Urinary bladder (tissue), 4 donors: ENCODE measurements around the gene TMEM183A. TPM values are rescaled to one million over a fixed set of nuclear protein-coding genes. Genes with fewer than 3 reads are reported as not detected.
"Not testable (repeated sequence)": the region's sequence is repeated elsewhere in the genome, so short reads cannot be mapped to it uniquely, and the experiment has no call there.

ENCODE experiments used
- DNase-seq: peaks from one replicate; pipeline ENCODE4 v3.0.0-alpha.2; 2015; ENCODE audit errors: extremely low spot score
- H3K27ac ChIP-seq: one replicate; pipeline ENCODE4 v1.5.1; 2013; ENCODE audit warnings: low read depth, mild to moderate bottlenecking, moderate library complexity
- H3K36me3 ChIP-seq: one replicate; pipeline ENCODE4 v1.6.1; 2013; ENCODE audit warnings: mild to moderate bottlenecking, moderate library complexity; ENCODE audit not compliant: insufficient read depth
- H3K4me1 ChIP-seq: one replicate; pipeline ENCODE4 v1.6.1; 2013; ENCODE audit warnings: mild to moderate bottlenecking, moderate library complexity; ENCODE audit not compliant: insufficient read depth
- H3K4me3 ChIP-seq: one replicate; pipeline ENCODE4 v1.5.1; 2013; ENCODE audit warnings: low read depth, low read length
- WGBS: extraction: QIAGEN DNeasy Blood & Tissue Kit; methylation state at CpG from one replicate; pipeline ENCODE4 v1.1.7; 2013; 5-methylcytosine and 5-hydroxymethylcytosine counted together
- polyA plus RNA-seq: library from polyadenylated mRNA; stranded (reverse); fragments of 200-250 nt; gene quantifications from one replicate; pipeline ENCODE4 v1.2.3, GENCODE V29; 2013
- total RNA-seq: library from RNA; depleted of rRNA; stranded (reverse); fragments of >200 nt; gene quantifications from one replicate; pipeline ENCODE4 v1.2.3, GENCODE V29; 2014
- donor health status: healthy with polysubstance abuse.
- donor health status: healthy.

Gene TMEM183A
- total and polyA plus RNA-seq, 2 donors, result 50.4 to 60.9 TPM

DNA sequence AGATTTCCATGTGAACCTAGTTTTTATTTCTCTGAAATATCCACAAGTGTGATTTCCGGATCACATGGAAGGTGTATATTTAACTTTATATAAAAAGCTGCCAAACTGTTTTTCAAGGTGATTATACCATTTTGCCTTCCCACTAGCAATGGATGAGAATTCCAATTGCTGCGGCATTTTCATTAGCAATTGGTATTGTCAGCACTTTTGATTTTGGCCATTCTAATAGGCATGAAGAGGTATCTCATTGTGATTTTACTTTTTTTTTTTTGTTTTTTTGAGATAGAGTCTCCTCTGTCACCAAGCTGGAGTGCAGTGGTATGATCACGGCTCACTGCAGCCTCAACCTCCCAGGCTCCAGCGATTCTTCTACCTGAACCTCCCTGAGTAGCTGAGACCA, 35.1 kb upstream of the TMEM183A start:
- DNase-seq, result no peak
- Histone ChIP-seq H3K4me1 (no peaks in the 10 kb centered on the region), H3K36me3 (no peaks in the 10 kb centered on the region), H3K27ac (no peak overlapping the region), H3K4me3 (no peak overlapping the region)
- WGBS, result 69% methylated on average over 4 of the region's 4 CpGs

DNA sequence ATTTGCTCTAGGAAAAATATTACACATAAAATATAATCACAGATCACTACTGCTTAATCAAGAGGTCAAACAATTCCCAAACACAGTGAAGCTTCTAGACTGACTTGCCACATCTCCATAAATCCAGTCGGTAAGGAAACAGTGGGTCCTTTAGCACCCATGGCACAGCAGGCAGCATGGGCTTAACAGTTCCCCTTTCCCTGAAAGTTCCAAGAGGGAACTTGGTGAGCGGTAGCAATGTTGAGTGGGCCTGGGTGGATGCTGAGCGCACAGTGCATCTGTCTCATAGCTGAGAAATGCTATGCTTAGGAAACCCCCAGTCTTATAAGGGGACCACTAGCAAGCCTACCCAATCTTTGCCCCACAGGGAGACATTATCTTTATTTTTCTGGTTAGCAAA, 32.3 kb upstream of the TMEM183A start:
- 88% methylated on average over 3 of the region's 3 CpGs for WGBS
- Histone ChIP-seq H3K36me3 (no peaks in the 10 kb centered on the region), H3K4me3 (no peak overlapping the region), H3K4me1 (no peaks in the 10 kb centered on the region), H3K27ac (no peak overlapping the region)
- no peak for DNase-seq

DNA sequence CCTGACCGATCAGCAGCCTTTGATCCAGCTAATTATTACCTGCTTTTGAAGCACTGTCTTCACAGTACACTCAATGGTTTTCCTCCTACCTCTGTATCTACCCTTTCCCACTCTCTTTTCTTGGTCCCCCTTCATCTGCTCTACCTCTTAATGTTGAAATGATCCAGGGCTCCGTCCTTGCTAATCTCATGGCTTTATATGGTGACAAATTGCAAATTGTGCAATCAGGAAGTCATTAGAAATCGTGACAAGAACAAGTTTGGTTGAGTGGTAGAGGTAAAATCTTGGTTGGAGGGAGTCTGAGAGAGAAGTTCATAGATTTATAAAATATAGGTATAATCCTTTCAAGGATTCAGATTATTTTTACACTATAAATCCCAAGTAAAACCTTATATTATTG, 30.5 kb upstream of the TMEM183A start:
- Histone ChIP-seq H3K27ac (no peak overlapping the region), H3K4me3 (no peak overlapping the region), H3K36me3 (no peaks in the 10 kb centered on the region), H3K4me1 (no peaks in the 10 kb centered on the region)
- WGBS, result 31% methylated on average over 3 of the region's 3 CpGs
- no peak for DNase-seq

DNA sequence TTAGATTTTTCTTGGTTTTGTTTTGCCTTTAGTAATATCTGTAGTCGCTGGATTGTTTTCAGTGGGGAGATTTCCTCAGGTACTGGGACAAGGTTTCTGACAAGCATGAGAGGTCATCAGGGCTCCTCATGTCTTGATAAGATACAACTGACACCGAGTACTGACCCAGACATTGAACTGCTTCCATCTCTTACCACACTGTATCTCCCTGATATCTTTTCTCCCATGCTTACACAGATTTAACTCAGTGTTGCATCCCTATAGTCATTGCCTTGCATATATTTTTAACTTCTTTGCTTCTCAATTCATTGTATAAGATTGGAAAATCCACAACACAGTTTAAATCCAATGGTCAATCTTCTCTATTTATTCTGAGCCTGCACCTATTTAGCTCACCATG, 27.7 kb upstream of the TMEM183A start:
- no peak for DNase-seq
- Histone ChIP-seq H3K4me3 (no peak overlapping the region), H3K4me1 (no peaks in the 10 kb centered on the region), H3K27ac (no peak overlapping the region), H3K36me3 (no peaks in the 10 kb centered on the region)
- 79% methylated on average over 2 of the region's 2 CpGs for WGBS

DNA sequence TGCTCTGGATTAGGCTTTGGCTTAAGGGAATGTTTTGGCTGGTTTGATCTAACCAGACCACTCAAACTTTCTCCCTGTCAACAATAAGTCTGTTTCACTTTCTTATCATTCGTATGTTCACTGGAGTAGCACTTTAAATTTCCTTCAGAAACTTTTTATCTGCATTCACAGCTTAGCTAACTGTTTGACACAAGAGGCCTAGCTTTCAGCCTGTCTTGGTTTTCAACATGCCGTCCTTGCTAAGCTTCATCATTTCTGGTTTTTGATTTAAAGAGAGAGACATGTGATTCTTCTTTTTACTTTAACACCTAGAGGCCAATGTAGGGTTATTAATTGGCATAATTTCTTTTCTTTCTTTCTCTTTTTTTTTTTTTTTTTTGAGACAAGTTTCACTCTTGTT, 25.2 kb upstream of the TMEM183A start:
- Histone ChIP-seq H3K27ac (no peak overlapping the region), H3K36me3 (no peaks in the 10 kb centered on the region), H3K4me3 (no peak overlapping the region), H3K4me1 (no peaks in the 10 kb centered on the region)
- DNase-seq, result no peak
- 45% methylated on average over 2 of the region's 2 CpGs for WGBS

DNA sequence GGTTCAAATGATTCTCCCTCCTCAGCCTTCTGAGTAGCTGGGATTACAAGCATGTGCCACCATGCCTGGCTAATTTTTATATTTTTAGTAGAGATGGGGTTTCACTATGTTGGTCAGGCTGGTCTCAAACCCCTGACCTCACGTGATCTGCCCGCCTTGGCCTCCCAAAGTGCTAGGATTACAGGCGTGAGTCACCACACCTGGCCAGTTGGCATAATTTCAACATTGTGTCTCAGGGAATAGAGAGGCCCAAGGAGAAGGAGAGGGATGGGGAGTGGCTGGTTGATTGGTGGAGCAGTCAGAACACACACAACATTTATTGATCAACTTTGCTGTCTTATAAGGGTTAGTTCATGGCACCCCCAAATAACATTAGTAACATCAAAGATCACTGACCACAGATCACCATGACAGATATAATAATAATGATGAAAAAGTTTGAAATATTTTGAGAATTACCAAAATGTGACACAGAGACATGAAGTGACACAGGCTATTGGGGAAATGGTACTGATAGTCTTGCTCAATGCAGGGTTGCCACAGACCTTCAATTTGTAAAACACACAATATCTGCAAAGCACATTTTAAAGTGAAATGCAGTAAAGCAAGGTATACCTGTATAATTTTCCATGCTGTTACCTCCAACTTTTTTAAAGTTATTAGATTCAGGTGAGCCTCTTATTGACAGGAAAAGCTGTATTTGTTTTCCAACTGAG, 24.3 kb upstream of the TMEM183A start:
- 69% methylated on average over 3 of the region's 3 CpGs for WGBS
- Histone ChIP-seq H3K27ac (no peak overlapping the region), H3K4me1 (no peaks in the 10 kb centered on the region), H3K4me3 (no peak overlapping the region), H3K36me3 (no peaks in the 10 kb centered on the region)
- no peak for DNase-seq

DNA sequence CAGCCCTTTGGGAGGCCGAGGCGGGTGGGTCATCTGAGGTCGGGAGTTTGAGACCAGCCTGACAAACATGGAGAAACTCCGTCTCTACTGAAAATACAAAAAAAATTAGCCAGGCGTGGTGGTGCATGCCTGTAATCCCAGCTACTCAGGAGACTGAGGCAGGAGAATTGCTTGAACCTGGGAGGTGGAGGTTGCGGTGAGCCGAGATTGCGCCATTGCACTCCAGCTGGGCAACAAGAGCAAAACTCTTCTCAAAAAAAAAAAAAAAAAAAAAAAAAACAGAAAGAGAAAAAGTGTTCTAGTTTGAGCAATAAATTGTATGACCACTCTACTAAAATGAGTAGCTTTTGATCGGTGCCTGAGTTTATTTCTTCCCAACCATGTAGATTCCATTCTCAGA, 21.1 kb upstream of the TMEM183A start:
- not testable (repeated sequence) for DNase-seq, H3K4me3 ChIP-seq, H3K4me1 ChIP-seq, H3K27ac ChIP-seq, H3K36me3 ChIP-seq
- 82% methylated on average over 9 of the region's 9 CpGs for WGBS

DNA sequence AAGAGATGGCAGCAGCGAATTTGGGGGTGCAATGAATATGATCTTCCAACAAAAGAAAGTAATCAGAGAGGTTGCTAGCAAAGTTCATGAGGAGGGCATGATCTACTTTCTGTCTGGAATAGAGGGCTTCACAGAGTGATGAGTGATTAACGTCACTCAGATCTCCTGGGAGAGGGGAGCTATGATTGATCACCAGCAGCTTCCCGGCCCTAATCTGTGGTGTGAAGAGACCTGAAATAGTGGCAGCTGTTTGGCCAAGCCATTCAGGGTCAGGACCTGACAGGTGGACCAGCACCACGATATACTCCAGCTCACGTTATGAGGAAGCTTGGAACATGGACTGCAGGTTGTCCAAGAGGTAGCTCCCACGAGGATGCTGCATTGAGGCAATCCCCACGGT, 19.9 kb upstream of the TMEM183A start:
- no peak for DNase-seq
- no peak overlapping the region for H3K27ac ChIP-seq
- H3K36me3 ChIP-seq, result no peaks in the 10 kb centered on the region
- no peaks in the 10 kb centered on the region for H3K4me1 ChIP-seq
- WGBS, result 80% methylated on average over 7 of the region's 7 CpGs
- no peak overlapping the region for H3K4me3 ChIP-seq

DNA sequence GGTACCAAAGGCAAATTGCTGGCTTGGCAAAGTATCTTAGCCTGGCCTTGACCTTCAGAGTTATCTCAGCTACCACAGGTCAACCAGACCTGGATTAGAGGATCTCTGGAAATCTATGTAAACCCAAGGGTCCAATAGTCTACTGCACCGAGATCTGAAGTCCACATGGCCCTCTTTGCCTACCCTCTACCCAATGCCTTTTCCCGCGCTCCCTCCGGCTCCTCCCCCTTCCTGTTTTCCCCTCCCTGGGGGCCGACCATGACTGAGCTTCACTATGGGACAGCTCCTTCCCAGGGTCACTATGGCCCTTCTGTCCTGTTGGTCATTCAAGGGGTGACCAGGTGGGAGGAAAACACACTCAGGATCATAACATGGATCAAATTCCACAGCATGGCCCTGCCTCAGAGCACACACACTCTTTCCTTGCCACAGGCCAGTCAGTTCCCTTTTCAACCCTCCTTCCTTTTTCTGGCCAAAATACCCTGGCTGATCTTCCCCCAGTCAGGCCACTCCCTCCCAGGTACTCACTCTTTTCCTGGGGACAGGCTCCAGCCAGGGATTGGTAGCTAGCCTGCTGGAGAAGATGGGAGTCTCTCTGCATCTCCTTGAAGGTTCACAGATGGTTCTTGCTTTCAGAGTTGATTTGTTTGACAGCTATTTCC, 19.1 kb upstream of the TMEM183A start:
- Histone ChIP-seq H3K27ac (no peak overlapping the region), H3K36me3 (no peaks in the 10 kb centered on the region)
- no peak for DNase-seq

DNA sequence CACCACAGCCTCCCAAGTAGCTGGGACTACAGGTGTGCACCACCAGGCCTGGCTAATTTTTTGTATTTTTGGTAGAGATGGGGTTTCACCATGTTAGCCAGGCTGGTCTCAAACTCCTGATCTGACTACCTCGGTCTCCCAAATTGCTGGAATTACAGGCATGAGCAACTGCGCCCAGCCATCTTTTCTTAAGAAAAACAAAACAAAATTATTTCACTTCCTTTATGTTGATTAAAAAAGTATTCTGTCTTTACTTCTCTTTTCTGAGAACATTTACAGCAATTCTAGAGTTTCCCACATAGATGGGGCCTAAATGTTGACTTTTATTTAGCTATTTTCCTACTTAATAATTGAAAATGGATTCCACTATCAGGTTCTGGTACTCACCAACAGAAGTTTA, 17.3 kb upstream of the TMEM183A start:
- DNase-seq, result no peak
- Histone ChIP-seq H3K4me3 (no peak overlapping the region), H3K4me1 (no peaks in the 10 kb centered on the region), H3K27ac (no peak overlapping the region), H3K36me3 (no peaks in the 10 kb centered on the region)
- 87% methylated on average over 2 of the region's 2 CpGs for WGBS

More for the DNA sequence above, 19.1 kb upstream of the TMEM183A start:
- Histone ChIP-seq H3K4me1 (no peaks in the 10 kb centered on the region), H3K4me3 (no peak overlapping the region)
- WGBS, result 66% methylated on average over 5 of the region's 5 CpGs

DNA sequence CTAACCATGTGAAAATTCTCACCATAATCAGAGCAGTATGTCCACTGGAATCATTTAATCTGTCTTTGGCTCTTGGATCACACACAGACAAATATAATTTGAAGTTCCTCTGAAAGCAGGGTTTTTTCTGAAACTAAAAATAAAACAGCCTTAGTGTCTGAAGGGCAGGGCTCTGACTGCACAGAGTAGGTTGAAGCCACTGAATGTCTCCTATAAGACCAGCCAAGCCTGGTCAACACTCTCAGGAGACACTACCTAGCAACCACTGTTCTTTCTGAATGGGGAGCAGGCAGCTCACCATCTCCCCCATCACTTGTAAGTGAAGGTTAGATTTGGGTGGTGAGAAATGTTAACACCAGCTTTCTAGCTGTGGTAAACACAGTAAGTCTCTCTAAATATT, 16.1 kb upstream of the TMEM183A start:
- no peaks in the 10 kb centered on the region for H3K36me3 ChIP-seq
- H3K4me1 ChIP-seq, result no peaks in the 10 kb centered on the region
- no peak overlapping the region for H3K27ac ChIP-seq
- DNase-seq, result no peak
- H3K4me3 ChIP-seq, result no peak overlapping the region

DNA sequence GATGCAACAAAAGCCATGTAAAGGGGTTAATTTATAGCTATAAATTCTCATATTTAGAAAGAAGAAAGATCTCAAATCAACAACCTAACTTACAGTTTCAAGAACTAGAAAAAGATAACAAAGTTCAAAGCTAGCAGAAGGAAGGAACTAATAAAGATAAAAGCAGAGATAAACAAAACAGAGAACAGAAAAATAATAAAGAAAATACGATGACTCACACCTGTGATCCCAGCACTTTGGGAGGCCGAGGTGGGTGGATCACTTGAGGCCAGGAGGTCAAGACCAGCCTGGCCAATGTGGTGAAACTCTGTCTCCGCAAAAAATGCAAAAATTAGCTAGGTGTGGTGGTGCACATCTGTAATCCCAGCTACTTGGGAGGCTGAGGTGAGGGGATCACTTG, 12.4 kb upstream of the TMEM183A start:
- Histone ChIP-seq H3K27ac (no peak overlapping the region), H3K36me3 (no peaks in the 10 kb centered on the region), H3K4me1 (no peaks in the 10 kb centered on the region), H3K4me3 (no peak overlapping the region)
- 33% methylated on average over 3 of the region's 3 CpGs for WGBS
- DNase-seq, result no peak

DNA sequence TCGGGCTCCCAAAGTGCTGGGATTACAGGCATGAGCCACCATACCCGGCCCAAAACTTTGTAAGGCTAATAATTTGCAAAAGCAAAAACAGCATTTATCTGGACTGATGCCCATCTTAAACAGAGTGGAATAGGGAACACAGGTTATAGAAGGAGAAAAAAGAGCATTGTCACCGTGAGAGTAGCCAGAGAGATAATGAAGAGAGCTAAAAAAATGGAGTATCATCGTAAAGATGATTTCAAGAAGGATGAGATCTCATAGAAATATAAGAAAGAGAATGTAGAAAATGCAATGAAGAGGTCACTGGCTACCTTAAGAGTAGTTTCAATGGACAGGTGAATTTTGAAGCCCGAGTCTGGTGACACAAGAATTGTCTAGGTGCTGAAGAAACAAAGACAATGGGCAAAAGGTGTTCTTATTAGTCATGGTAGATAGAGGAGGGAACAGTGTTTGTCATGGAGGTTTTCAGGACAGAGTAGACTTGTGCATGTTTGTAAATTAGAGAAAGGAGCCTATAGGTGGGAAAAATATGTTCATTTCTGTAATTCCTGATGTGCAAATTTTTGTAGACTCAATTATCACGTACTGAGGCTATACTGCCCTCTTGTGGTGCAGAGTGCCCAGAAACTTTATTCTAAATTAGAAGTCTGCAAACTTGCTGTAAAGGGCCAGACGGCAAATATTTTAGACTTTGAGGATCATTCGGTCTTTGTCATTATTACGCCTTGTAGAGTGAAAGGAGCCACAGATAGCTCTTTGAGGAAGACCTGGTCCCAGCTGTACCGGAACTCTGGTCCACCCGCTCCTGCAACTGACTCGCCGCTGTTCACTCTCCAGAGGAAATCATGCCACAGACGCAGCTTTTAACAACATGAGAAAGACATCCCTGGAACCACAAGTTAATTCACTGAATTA, 8.1 kb upstream of the TMEM183A start:
- WGBS, result 43% methylated on average over 14 of the region's 14 CpGs
- no peak overlapping the region for H3K4me3 ChIP-seq
- no peaks in the 10 kb centered on the region for H3K4me1 ChIP-seq
- H3K27ac ChIP-seq, result no peak overlapping the region
- peak; percentile 5 for DNase-seq
- H3K36me3 ChIP-seq, result no peaks in the 10 kb centered on the region
